H1 (cell line): ENCODE data around the gene TNFRSF14.

Experiments
- CEBPB ChIP-seq: IDR thresholded peaks from 2 replicates; pipeline ENCODE4 v1.6.1; 2012; ENCODE audit warnings: low read depth, low read length
- CHD7 ChIP-seq: fragments of 300-600 bp; sonication (generic); IDR thresholded peaks from 2 replicates; pipeline ENCODE4 v1.7.1; 2012; ENCODE audit warnings: low read length, moderate library complexity, mild to moderate bottlenecking, inconsistent platforms; ENCODE audit not compliant: insufficient replicate concordance
- EGR1 ChIP-seq: IDR thresholded peaks from 2 replicates; pipeline ENCODE4 v1.6.1; 2011; ENCODE audit warnings: low read depth, low read length, borderline replicate concordance
- EP300 ChIP-seq, 2 experiments: IDR thresholded peaks; 1 replicate in 1 of 2; 2 replicates in 1 of 2; pipeline ENCODE4 v1.6.1; 2011 to 2012; ENCODE audit warnings: low read depth in 2 of 2, low read length in 2 of 2, mild to moderate bottlenecking in 2 of 2, borderline replicate concordance in 1 of 2, inconsistent platforms in 1 of 2, moderate library complexity in 1 of 2
- GABPA ChIP-seq: IDR thresholded peaks from 2 replicates; pipeline ENCODE4 v1.6.1; 2011; ENCODE audit warnings: mild to moderate bottlenecking, low read length, moderate library complexity, borderline replicate concordance; ENCODE audit not compliant: insufficient read depth
- JUN ChIP-seq: IDR thresholded peaks from 2 replicates; pipeline ENCODE4 v1.6.1; 2011; ENCODE audit warnings: low read depth, mild to moderate bottlenecking, improper control_type of control experiment, low read length
- POLR2AphosphoS5 ChIP-seq: IDR thresholded peaks from 2 replicates; pipeline ENCODE4 v1.6.1; 2011; ENCODE audit warnings: low read depth, low read length
- RNF2 ChIP-seq: fragments of 200-900, 300-1000 bp; sonication (generic); IDR thresholded peaks from 2 replicates; pipeline ENCODE4 v1.7.1; 2016; ENCODE audit warnings: borderline replicate concordance, low read depth, mild to moderate bottlenecking, antibody characterized with exemption, low read length; ENCODE audit not compliant: poor library complexity, severe bottlenecking; ENCODE audit errors: missing control alignments
- RXRA ChIP-seq: IDR thresholded peaks from 2 replicates; pipeline ENCODE4 v1.6.1; 2011; ENCODE audit warnings: low read depth, mild to moderate bottlenecking, low read length, moderate library complexity; ENCODE audit not compliant: insufficient read depth
- SIRT6 ChIP-seq: IDR thresholded peaks from one replicate; pipeline ENCODE4 v1.7.1; 2012; ENCODE audit warnings: low read length, inconsistent platforms
- TF ChIP-seq, protein P1 (sequence below), 3 experiments: IDR thresholded peaks; 1 replicate in 2 of 3; 2 replicates in 1 of 3; pipeline versions ENCODE4 v1.5.1 to v1.6.1; 2011; ENCODE audit warnings: low read length in 3 of 3, mild to moderate bottlenecking in 3 of 3, inconsistent platforms in 2 of 3, low read depth in 1 of 3, moderate library complexity in 1 of 3; ENCODE audit not compliant: insufficient read depth in 1 of 3; ENCODE audit errors: control extremely low read depth in 1 of 3

DNA sequence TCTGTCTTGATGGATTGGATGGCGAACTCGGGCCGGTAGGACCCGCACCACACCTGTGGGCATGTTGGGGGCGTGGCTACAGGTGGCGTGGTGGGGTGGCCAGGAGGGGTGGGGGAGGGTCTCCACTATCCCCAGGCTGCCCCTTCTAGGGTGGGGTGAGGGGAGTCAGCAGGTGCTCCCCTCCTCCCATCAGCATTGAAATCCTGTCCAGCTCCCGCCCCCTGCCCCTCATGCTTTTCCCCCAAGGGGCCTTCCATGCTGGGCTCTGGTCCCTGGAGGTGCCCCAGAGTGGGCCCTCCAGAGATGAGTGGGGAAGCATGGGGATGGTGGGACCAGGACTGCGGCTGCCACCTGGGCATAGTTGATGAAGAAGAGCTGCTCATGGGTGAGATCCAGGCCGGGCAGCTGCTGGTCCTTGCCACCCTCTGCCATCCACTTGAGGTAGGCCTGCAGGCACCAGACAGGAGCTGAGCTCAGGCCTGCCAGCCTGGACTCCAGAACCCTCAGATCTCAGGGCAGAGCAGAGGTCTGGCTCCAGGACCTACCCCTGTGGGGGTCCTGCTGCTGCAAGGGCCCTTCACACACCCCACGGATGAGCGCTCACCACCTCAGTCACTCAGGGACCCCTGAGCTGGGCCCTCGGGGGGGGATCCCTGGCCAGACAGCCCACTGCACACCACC is 35.5 kb downstream of the TNFRSF14 start:
- TF ChIP-seq JUN (no peak), EP300 (IDR thresholded peaks at IDR 0.05; ENCODE audit: borderline replicate concordance in 1 of 2, low read depth in 2 of 2, low read length in 2 of 2) (no peak), CEBPB (no peak), EGR1 (no peak), CHD7 (no peak), SIRT6 (no peak), RNF2 (no peak), RXRA (no peak), POLR2AphosphoS5 (no peak), GABPA (no peak)
- TF ChIP-seq, protein P1, sequence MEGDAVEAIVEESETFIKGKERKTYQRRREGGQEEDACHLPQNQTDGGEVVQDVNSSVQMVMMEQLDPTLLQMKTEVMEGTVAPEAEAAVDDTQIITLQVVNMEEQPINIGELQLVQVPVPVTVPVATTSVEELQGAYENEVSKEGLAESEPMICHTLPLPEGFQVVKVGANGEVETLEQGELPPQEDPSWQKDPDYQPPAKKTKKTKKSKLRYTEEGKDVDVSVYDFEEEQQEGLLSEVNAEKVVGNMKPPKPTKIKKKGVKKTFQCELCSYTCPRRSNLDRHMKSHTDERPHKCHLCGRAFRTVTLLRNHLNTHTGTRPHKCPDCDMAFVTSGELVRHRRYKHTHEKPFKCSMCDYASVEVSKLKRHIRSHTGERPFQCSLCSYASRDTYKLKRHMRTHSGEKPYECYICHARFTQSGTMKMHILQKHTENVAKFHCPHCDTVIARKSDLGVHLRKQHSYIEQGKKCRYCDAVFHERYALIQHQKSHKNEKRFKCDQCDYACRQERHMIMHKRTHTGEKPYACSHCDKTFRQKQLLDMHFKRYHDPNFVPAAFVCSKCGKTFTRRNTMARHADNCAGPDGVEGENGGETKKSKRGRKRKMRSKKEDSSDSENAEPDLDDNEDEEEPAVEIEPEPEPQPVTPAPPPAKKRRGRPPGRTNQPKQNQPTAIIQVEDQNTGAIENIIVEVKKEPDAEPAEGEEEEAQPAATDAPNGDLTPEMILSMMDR (IDR thresholded peaks at IDR 0.05; ENCODE audit: control extremely low read depth in 1 of 3, insufficient read depth in 1 of 3, low read depth in 1 of 3, low read length in 3 of 3): no peak
